ENCODE data around the gene TSPYL4. TPM values are rescaled to one million over a fixed set of nuclear protein-coding genes. Genes with fewer than 3 reads are reported as not detected.

Gene TSPYL4
- total RNA-seq, 1 donor, result 16.4 TPM

DNA sequence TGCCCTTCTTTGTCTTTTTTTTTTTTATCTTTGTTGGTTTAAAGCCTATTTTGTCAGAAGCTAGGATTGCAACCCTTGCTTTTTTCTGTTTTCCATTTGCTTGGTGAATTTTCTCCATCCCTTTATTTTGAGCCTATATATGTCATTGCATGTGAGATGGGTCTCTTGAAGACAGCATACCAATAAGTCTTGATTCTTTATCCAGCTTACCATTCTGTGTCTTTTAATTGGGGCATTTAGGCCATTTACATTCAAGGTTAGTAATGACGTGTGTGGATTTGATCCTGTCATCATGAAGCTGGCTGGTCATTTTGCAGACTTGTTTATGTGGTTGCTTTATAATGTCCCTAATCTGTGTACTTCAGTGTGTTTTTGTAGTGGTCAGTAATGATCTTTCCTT is 9.5 kb upstream of the TSPYL4 start:
- TF ChIP-seq, protein P1, sequence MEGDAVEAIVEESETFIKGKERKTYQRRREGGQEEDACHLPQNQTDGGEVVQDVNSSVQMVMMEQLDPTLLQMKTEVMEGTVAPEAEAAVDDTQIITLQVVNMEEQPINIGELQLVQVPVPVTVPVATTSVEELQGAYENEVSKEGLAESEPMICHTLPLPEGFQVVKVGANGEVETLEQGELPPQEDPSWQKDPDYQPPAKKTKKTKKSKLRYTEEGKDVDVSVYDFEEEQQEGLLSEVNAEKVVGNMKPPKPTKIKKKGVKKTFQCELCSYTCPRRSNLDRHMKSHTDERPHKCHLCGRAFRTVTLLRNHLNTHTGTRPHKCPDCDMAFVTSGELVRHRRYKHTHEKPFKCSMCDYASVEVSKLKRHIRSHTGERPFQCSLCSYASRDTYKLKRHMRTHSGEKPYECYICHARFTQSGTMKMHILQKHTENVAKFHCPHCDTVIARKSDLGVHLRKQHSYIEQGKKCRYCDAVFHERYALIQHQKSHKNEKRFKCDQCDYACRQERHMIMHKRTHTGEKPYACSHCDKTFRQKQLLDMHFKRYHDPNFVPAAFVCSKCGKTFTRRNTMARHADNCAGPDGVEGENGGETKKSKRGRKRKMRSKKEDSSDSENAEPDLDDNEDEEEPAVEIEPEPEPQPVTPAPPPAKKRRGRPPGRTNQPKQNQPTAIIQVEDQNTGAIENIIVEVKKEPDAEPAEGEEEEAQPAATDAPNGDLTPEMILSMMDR (IDR thresholded peaks at IDR 0.05; ENCODE audit: insufficient read depth, low read depth, low read length), result no peak
- no peak overlapping the region for H3K4me3 ChIP-seq (ENCODE audit: low read depth, low read length)
- no peak for DNase-seq (ENCODE audit: low read depth)

DNA sequence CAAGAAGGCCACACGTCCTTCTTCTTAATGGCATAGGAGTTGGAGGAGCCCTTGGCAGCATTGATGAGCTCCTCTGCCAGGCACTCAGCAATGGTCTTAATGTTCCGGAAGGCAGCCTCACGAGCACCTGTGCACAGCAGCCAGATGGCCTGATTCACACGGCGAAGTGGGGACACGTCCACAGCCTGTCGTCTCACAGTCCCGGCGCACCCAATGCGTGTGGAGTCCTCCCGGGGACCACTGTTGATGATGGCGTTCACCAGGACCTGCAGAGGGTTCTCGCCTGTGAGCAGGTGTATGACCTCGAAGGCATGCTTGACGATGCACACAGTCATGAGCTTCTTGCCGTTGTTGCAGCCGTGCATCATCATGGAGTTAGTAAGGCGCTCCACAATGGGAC is 4.6 kb upstream of the TSPYL4 start:
- no peak overlapping the region for H3K4me3 ChIP-seq (ENCODE audit: low read depth, low read length)
- TF ChIP-seq, protein P1 (IDR thresholded peaks at IDR 0.05; ENCODE audit: insufficient read depth, low read depth, low read length), result no peak
- no peak for DNase-seq (ENCODE audit: low read depth)

DNA sequence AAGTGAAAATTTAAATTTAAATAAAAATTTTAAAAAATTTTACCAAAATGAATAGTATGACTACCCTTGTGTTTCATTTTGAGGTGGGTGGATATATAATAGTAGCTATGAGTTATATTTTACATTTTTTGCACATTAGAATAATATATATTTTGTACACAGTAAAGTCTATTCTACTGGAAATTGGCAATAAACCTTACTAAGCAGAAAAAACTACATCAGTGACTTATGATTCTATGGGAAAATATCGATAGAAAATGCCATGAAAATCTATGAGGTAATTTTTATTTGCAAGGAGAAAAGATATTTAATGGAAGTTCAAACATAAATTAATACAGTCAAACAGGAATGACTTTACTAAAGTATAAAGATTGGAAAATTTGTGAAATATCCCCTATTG is 2.8 kb upstream of the TSPYL4 start:
- no peak overlapping the region for H3K4me3 ChIP-seq (ENCODE audit: low read depth, low read length)
- TF ChIP-seq, protein P1 (IDR thresholded peaks at IDR 0.05; ENCODE audit: insufficient read depth, low read depth, low read length), result no peak
- DNase-seq (ENCODE audit: low read depth), result no peak

DNA sequence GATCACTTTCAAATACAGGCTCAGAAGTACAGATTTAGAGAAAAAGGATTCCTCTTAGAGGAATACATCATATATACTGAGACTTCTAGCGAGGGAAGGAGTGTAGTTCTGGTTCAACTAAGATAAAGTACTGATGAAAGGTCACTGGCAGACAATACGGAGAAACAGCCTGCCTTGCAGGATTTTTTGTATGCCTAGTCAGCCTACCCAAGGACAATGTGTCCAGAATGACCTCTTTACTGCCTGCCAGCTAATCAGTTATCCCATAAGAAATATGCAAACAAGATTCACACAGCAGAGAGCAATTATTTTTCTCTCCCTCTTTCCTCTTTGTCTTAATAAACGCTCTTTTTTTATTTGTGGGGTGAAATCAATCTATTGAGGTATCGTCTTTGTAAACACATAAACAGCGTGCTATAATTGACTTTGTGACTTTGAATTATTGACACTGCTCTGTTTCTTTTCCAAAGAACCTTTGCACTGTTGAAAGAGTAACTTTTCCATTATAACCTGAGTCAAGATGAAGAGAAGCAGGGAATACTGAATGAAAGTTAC is 1.4 kb upstream of the TSPYL4 start:
- DNase-seq (ENCODE audit: low read depth), result no peak
- no peak overlapping the region for H3K4me3 ChIP-seq (ENCODE audit: low read depth, low read length)
- TF ChIP-seq, protein P1 (IDR thresholded peaks at IDR 0.05; ENCODE audit: insufficient read depth, low read depth, low read length), result no peak

DNA sequence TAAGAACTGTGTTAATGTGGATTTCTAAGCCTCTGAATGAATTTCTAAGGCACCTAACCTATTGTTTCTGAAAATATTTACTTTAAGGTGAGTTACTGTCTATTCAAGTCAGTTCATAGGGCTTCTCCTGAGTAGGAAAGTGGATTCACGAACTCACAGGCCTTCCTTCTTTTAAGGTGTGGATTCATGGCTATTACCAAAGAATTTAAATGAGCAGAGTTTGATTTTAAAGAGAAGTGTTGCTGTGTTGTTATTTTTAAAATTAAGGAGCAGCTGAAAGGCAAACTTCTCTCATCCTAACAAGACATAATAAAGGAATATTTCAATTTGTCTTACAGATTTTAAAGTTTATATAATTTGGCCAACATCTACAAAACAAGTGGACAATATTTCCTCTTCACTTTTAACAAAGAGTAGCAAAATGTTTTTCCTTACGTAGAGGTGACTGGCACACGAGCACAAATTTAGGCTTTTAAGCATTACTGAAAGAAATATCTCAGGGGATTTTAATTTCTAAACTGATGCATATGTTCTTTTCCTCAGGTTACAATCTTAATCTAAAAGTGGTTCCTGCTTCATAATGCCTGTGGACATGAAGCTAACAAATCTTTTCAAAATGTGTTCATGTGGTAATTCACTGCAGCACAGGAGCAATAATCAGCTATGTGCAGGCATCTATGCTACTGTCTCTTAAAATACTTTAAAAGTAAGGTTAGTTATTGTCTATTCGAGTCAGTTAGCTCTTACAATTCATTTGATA is 602 bp upstream of the TSPYL4 start:
- TF ChIP-seq, protein P1 (IDR thresholded peaks at IDR 0.05; ENCODE audit: insufficient read depth, low read depth, low read length), result no peak
- DNase-seq (ENCODE audit: low read depth), result no peak
- peak overlapping the region; percentile 75 for H3K4me3 ChIP-seq (ENCODE audit: low read depth, low read length)

DNA sequence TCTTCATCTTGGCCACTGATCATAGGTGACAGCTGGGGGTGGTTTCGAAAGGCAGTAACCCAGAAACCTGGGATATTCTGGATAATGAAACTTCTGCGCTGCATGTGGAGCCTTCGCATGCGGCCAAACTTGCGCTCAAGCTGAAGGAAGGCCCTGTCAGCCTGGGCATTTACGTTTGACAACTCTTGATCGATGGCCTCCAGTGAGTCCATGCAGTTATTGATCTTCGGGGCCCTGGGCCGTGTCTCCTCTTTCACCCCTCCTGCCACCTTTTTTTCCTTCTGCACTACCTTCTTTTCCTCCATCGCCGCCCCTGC is 729 bp downstream of the TSPYL4 start:
- peak overlapping the region; percentile 75 for H3K4me3 ChIP-seq (ENCODE audit: low read depth, low read length)
- TF ChIP-seq, protein P1 (IDR thresholded peaks at IDR 0.05; ENCODE audit: insufficient read depth, low read depth, low read length), result no peak
- no peak for DNase-seq (ENCODE audit: low read depth)
